ENCODE results near the gene SHOC1. TPM values are rescaled to one million over a fixed set of nuclear protein-coding genes. Genes with fewer than 3 reads are reported as not detected.

The SHOC1 gene
- total RNA-seq, 1 donor from 2014 or later, result not detected

GRCh38 chr9:111783424-111783823, 11.3 kb downstream of the SHOC1 start:
- no peak overlapping the region for H3K4me3 Mint-ChIP-seq
- H3K4me1 Mint-ChIP-seq, result no peaks in the 10 kb centered on the region
- peaks cover 5% of the 10 kb centered on the region for H3K36me3 Mint-ChIP-seq (ENCODE audit: low read depth)

GRCh38 chr9:111766066-111766465, 28.7 kb downstream of the SHOC1 start:
- TF ChIP-seq CTCF (conservative IDR thresholded peaks at IDR 0.05), result no peak
- peaks cover 5% of the 10 kb centered on the region for H3K36me3 Mint-ChIP-seq (ENCODE audit: low read depth)
- H3K27me3 Mint-ChIP-seq (ENCODE audit: low read depth), result no peaks in the 10 kb centered on the region
- peaks cover 16% of the 10 kb centered on the region for H3K9me3 Mint-ChIP-seq
- no peaks in the 10 kb centered on the region for H3K4me1 Mint-ChIP-seq
- no peak overlapping the region for H3K27ac Mint-ChIP-seq (ENCODE audit: unreplicated experiment)
- H3K4me3 Mint-ChIP-seq, result no peak overlapping the region
- no peak for DNase-seq (ENCODE audit: low read depth, low spot score)

More at GRCh38 chr9:111783424-111783823, 11.3 kb downstream of the SHOC1 start:
- H3K27me3 Mint-ChIP-seq (ENCODE audit: low read depth), result no peaks in the 10 kb centered on the region
- TF ChIP-seq CTCF (conservative IDR thresholded peaks at IDR 0.05), result no peak
- no peak overlapping the region for H3K27ac Mint-ChIP-seq (ENCODE audit: unreplicated experiment)
- DNase-seq (ENCODE audit: low read depth, low spot score), result no peak
- H3K9me3 Mint-ChIP-seq, result peaks cover 3% of the 10 kb centered on the region

GRCh38 chr9:111762556-111762955, 32.2 kb downstream of the SHOC1 start:
- no peak for TF ChIP-seq CTCF (conservative IDR thresholded peaks at IDR 0.05)
- no peak overlapping the region for H3K4me3 Mint-ChIP-seq
- DNase-seq (ENCODE audit: low read depth, low spot score), result no peak
- H3K27me3 Mint-ChIP-seq (ENCODE audit: low read depth), result no peaks in the 10 kb centered on the region
- H3K9me3 Mint-ChIP-seq, result peaks cover 9% of the 10 kb centered on the region
- peaks cover 5% of the 10 kb centered on the region for H3K36me3 Mint-ChIP-seq (ENCODE audit: low read depth)
- no peaks in the 10 kb centered on the region for H3K4me1 Mint-ChIP-seq
- H3K27ac Mint-ChIP-seq (ENCODE audit: unreplicated experiment), result no peak overlapping the region

GRCh38 chr9:111759762-111760639, 34.7 kb downstream of the SHOC1 start:
- DNase-seq (ENCODE audit: low read depth, low spot score), result peak; percentile 36
- H3K27ac Mint-ChIP-seq (ENCODE audit: unreplicated experiment), result no peak overlapping the region
- H3K4me1 Mint-ChIP-seq, result no peaks in the 10 kb centered on the region
- TF ChIP-seq CTCF (conservative IDR thresholded peaks at IDR 0.05), result peak; percentile 85
- no peaks in the 10 kb centered on the region for H3K36me3 Mint-ChIP-seq (ENCODE audit: low read depth)
- no peaks in the 10 kb centered on the region for H3K27me3 Mint-ChIP-seq (ENCODE audit: low read depth)
- no peak overlapping the region for H3K4me3 Mint-ChIP-seq
- H3K9me3 Mint-ChIP-seq, result no peaks in the 10 kb centered on the region

- Mint-ChIP-seq H3K36me3 (ENCODE audit: low read depth) (peaks cover 14% of the 10 kb centered on the region), H3K4me3 (no peak overlapping the region), H3K9me3 (peaks cover 19% of the 10 kb centered on the region), H3K27ac (ENCODE audit: unreplicated experiment) (no peak overlapping the region), H3K4me1 (no peaks in the 10 kb centered on the region), H3K27me3 (ENCODE audit: low read depth) (no peaks in the 10 kb centered on the region)
- no peak for DNase-seq (ENCODE audit: low read depth, low spot score)
- no peak for TF ChIP-seq CTCF (conservative IDR thresholded peaks at IDR 0.05)
These were observed 39.9 kb downstream of the SHOC1 start for GRCh38 chr9:111754800-111755199.

Data from neural crest cell (in vitro differentiated cells).